AG04450 (cell line): ENCODE measurements around the gene IGSF22. TPM values are rescaled to one million over a fixed set of nuclear protein-coding genes. Genes with fewer than 3 reads are reported as not detected.

Experiments
- CTCF ChIA-PET: fragments of 300-600, 350-600 bp; formaldehyde crosslinking; extraction: SDS; loops from one replicate; lab custom pipeline; 2022; ENCODE audit warnings: antibody characterized with exemption, inconsistent platforms; lab: Charles Lee
- POLR2A ChIA-PET: fragments of 350-600 bp; formaldehyde crosslinking; extraction: SDS; loops from one replicate; lab custom pipeline; 2021; ENCODE audit warnings: antibody characterized with exemption, inconsistent platforms; lab: Yijun Ruan, JAX
- DNase-seq: peaks from one replicate; pipeline ENCODE4 v3.0.0-alpha.2; 2011; ENCODE audit warnings: low read depth, low spot score
- H3K27ac ChIP-seq: one replicate; pipeline ENCODE4 v1.5.1; 2012; ENCODE audit warnings: low read depth, low read length, control low read depth
- H3K27me3 ChIP-seq: one replicate; pipeline ENCODE4 v1.6.0; 2012; ENCODE audit warnings: low read length; ENCODE audit not compliant: control insufficient read depth, insufficient read depth
- H3K4me3 ChIP-seq: 2 replicates; pipeline ENCODE4 v1.5.1; 2011; ENCODE audit warnings: mild to moderate bottlenecking, low read depth, low read length, control low read depth
- H3K9me3 ChIP-seq: 2 replicates; pipeline ENCODE4 v1.5.1; 2012; ENCODE audit warnings: low read length; ENCODE audit not compliant: control insufficient read depth, insufficient read depth
- polyA plus RNA-seq: library from polyadenylated mRNA; depleted of rRNA; stranded (reverse); fragments of >200 nt; gene quantifications from 2 replicates; pipeline ENCODE4 v1.2.3, GENCODE V29; 2011
- TF ChIP-seq, protein P1 (sequence below): IDR thresholded peaks from 2 replicates; pipeline ENCODE4 v1.5.1; 2011; ENCODE audit warnings: low read depth, low read length, control low read depth, inconsistent platforms

The IGSF22 gene
- polyA plus RNA-seq, 1 experiment = not detected

DNA sequence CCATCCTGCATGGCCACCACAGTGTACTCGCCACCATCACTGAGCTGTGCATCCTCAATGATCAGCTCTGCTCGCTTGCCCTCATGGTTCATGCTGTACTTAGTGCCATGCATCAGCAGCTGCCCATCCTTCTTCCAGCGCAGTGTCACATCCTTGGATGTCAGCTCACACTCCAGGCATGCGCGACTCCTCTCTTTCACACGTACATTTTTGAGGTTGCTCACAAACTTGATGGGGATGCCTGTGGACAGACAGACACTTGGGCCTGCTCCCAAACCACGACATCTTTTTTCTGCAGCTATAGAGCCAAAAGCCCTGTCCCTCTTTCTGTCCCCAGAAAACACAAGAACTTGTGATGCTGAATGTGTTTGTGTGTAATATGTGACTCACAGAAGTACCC lies 10.5 kb downstream of the IGSF22 start:
- ChIA-PET POLR2A (no interaction called here), CTCF (no interaction called here)
- no peak overlapping the region for H3K27ac ChIP-seq
- TF ChIP-seq, protein P1, sequence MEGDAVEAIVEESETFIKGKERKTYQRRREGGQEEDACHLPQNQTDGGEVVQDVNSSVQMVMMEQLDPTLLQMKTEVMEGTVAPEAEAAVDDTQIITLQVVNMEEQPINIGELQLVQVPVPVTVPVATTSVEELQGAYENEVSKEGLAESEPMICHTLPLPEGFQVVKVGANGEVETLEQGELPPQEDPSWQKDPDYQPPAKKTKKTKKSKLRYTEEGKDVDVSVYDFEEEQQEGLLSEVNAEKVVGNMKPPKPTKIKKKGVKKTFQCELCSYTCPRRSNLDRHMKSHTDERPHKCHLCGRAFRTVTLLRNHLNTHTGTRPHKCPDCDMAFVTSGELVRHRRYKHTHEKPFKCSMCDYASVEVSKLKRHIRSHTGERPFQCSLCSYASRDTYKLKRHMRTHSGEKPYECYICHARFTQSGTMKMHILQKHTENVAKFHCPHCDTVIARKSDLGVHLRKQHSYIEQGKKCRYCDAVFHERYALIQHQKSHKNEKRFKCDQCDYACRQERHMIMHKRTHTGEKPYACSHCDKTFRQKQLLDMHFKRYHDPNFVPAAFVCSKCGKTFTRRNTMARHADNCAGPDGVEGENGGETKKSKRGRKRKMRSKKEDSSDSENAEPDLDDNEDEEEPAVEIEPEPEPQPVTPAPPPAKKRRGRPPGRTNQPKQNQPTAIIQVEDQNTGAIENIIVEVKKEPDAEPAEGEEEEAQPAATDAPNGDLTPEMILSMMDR = no peak
- no peaks in the 10 kb centered on the region for H3K9me3 ChIP-seq
- no peak for DNase-seq
- no peak overlapping the region for H3K4me3 ChIP-seq
- H3K27me3 ChIP-seq = peaks cover 21% of the 10 kb centered on the region

DNA sequence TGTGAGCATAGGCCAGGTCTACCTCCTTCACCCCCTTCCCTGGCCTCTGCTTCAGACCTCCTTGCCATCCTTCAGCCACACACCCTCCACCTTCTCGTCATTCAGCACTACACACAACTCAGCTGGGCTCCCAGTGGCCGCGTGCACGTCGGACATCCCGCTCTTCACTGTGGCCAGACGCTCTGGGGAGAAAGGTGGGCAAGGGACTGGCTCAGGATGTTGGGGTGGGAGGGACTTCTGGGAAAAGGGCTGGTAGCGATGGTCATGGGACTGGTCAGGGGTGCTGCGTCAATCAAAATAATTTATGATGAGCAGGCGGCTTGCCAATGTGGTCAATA lies 11.6 kb downstream of the IGSF22 start:
- TF ChIP-seq, protein P1 = no peak
- ChIA-PET POLR2A (no interaction called here), CTCF (interaction anchor here (2.9 kb wide), 1 partner anchor 8 kb away, joined by 20 read pairs; no protein-coding TSS in a partner anchor)
- Histone ChIP-seq H3K4me3 (no peak overlapping the region), H3K27me3 (peaks cover 23% of the 10 kb centered on the region), H3K27ac (no peak overlapping the region), H3K9me3 (no peaks in the 10 kb centered on the region)
- no peak for DNase-seq

DNA sequence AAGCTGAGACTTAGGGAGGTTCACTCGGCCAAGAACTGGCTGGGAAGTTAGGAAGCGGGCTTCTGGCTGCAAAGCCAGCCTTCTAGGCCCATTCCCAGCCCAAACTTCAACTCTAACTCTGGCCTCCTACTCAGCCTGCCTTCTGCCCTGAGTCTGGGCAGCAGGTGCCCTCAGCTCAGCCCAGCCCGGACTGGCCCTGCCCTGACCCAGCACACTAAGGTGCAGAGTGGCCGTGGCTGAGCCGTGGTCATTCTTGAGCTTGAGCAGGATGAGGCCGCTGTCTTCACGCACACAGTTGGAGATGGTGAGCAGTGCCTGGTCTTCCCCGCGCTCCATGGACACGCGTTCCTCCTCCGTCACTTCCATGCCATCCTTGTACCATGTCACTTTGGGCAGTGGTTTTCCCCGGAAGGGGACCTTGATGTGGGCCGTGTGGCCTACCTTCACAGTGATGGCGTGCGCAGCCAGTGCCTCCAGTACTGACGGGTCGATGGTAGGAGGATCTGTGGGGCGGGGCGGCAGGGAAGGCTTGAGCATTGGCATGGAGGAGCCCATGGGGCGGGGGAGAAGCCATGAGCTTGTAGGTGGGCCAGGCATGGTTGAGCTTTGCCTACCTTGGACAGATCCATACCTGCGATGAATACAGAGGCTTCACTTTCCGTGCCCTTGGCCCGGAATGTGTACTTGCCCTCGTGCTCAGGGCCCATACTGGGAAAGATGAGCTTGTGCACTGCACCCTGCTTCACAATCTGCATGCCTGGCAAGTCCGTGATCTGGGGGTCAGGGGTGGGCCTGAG lies 12.1 kb downstream of the IGSF22 start:
- TF ChIP-seq, protein P1 = no peak
- ChIA-PET POLR2A (no interaction called here), CTCF (interaction anchor here (0.7 to 2.9 kb wide), 2 partner anchors 8 to 40 kb away, joined by 3 to 20 read pairs; no protein-coding TSS in a partner anchor)
- Histone ChIP-seq H3K9me3 (no peaks in the 10 kb centered on the region), H3K27me3 (peaks cover 23% of the 10 kb centered on the region), H3K4me3 (no peak overlapping the region), H3K27ac (no peak overlapping the region)
- no peak for DNase-seq

DNA sequence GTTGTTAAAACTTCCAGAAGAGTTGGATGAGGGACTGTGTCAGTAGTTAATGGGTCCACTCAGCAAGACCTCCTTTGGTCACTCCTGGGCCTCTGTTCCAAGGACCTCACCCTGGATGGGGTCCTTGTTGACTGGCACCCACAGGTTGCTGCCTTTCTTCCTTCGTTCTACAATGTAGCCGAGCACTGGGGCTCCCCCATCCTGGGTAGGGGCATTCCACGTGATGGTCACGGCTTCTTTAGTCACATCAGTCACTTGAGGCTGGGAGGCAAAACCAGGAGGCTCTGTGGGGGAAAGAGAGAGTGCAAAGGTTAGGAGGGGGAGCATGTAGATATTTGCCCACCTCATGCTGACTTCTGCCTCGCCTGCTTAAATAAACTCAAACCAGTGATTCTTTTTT lies 15.4 kb downstream of the IGSF22 start:
- TF ChIP-seq, protein P1 = no peak
- POLR2A ChIA-PET = no interaction called here
- peaks cover 42% of the 10 kb centered on the region for H3K27me3 ChIP-seq

DNA sequence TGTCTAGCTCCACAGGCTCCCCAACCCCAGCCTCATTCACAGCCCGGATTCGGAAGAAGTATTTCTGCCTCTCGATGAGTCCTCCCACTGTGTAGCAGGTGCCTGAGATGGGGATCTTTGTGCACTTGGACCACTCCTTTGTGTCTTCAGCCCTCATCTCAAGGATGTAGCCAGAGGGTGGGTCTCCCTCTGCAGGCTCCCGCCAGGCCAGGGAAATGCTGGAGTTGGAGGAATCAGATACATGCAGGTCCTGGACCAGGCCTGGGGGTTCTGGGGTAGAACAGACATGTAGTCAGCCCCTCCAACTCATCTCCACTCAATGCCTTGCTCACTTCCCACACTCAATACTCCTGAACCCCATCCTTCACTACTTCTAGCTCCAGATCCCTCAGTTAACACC lies 16.6 kb downstream of the IGSF22 start:
- H3K27me3 ChIP-seq = peaks cover 45% of the 10 kb centered on the region
- POLR2A ChIA-PET = no interaction called here
- DNase-seq = no peak
- no peaks in the 10 kb centered on the region; the same call in 1 of the 2 replicates for H3K9me3 ChIP-seq
- H3K4me3 ChIP-seq = no peak overlapping the region
- CTCF ChIA-PET = interaction anchor here (1.1 kb wide), 1 partner anchor 12 kb away, joined by 3 read pairs; no protein-coding TSS in a partner anchor
- TF ChIP-seq, protein P1 = no peak
- H3K27ac ChIP-seq = no peak overlapping the region

More for the DNA sequence above, 15.4 kb downstream of the IGSF22 start:
- CTCF ChIA-PET = no interaction called here
- Histone ChIP-seq H3K27ac (no peak overlapping the region), H3K9me3 (no peaks in the 10 kb centered on the region; the same call in 1 of the 2 replicates), H3K4me3 (no peak overlapping the region)
- no peak for DNase-seq
